Rectal smooth muscle tissue (tissue), 1 donor: ENCODE results near the gene TENM3.
"Not testable (repeated sequence)": the region's sequence is repeated elsewhere in the genome, so short reads cannot be mapped to it uniquely, and the experiment has no call there.

Experiments
- H3K27ac ChIP-seq: one replicate; pipeline ENCODE4 v1.7.0; 2013; ENCODE audit warnings: low read depth, low read length, inconsistent platforms
- H3K27me3 ChIP-seq: one replicate; pipeline ENCODE4 v1.7.0; 2013; ENCODE audit warnings: low read length; ENCODE audit not compliant: control insufficient read depth, insufficient read depth
- H3K36me3 ChIP-seq: one replicate; pipeline ENCODE4 v1.7.0; 2013; ENCODE audit warnings: low read length; ENCODE audit not compliant: control insufficient read depth, insufficient read depth
- H3K4me1 ChIP-seq: one replicate; pipeline ENCODE4 v1.7.0; 2013; ENCODE audit warnings: low read length; ENCODE audit not compliant: control insufficient read depth, insufficient read depth
- H3K4me3 ChIP-seq: one replicate; pipeline ENCODE4 v1.7.0; 2013; ENCODE audit warnings: low read length
- H3K9ac ChIP-seq: one replicate; pipeline ENCODE4 v1.7.0; 2013; ENCODE audit warnings: low read length

Gene TENM3

GRCh38 chr4:182808673-182809416 lies 565.6 kb downstream of the TENM3 start:
- H3K4me1 ChIP-seq, result no peaks in the 10 kb centered on the region
- no peaks in the 10 kb centered on the region for H3K27me3 ChIP-seq
- H3K9ac ChIP-seq, result no peak overlapping the region
- no peaks in the 10 kb centered on the region for H3K36me3 ChIP-seq
- no peak overlapping the region for H3K4me3 ChIP-seq
- no peak overlapping the region for H3K27ac ChIP-seq

GRCh38 chr4:182809417-182810102 lies 566.4 kb downstream of the TENM3 start:
- no peaks in the 10 kb centered on the region for H3K36me3 ChIP-seq
- no peak overlapping the region for H3K4me3 ChIP-seq
- no peak overlapping the region for H3K9ac ChIP-seq
- H3K27ac ChIP-seq, result no peak overlapping the region
- no peaks in the 10 kb centered on the region for H3K4me1 ChIP-seq
- no peaks in the 10 kb centered on the region for H3K27me3 ChIP-seq

- H3K36me3 ChIP-seq, result no peaks in the 10 kb centered on the region
- no peaks in the 10 kb centered on the region for H3K4me1 ChIP-seq
- H3K27ac ChIP-seq, result no peak overlapping the region
- no peak overlapping the region for H3K9ac ChIP-seq
- H3K4me3 ChIP-seq, result no peak overlapping the region
- H3K27me3 ChIP-seq, result no peaks in the 10 kb centered on the region
Measured at GRCh38 chr4:182810103-182810615, 567.0 kb downstream of the TENM3 start.

- Histone ChIP-seq H3K4me1 (no peaks in the 10 kb centered on the region), H3K27me3 (no peaks in the 10 kb centered on the region), H3K36me3 (no peaks in the 10 kb centered on the region), H3K27ac (no peak overlapping the region), H3K4me3 (no peak overlapping the region), H3K9ac (no peak overlapping the region)
Measured at GRCh38 chr4:182812916-182813315, 569.7 kb downstream of the TENM3 start.

- H3K4me3 ChIP-seq, H3K27ac ChIP-seq, H3K9ac ChIP-seq, H3K27me3 ChIP-seq, H3K4me1 ChIP-seq, H3K36me3 ChIP-seq: not testable (repeated sequence)
Measured at GRCh38 chr4:182814065-182814464, 570.9 kb downstream of the TENM3 start.

- no peaks in the 10 kb centered on the region for H3K4me1 ChIP-seq
- H3K27me3 ChIP-seq, result no peaks in the 10 kb centered on the region
- no peak overlapping the region for H3K27ac ChIP-seq
- no peak overlapping the region for H3K9ac ChIP-seq
- no peak overlapping the region for H3K4me3 ChIP-seq
- no peaks in the 10 kb centered on the region for H3K36me3 ChIP-seq
Measured at GRCh38 chr4:182818926-182819730, 575.9 kb downstream of the TENM3 start.

- no peak overlapping the region for H3K27ac ChIP-seq
- no peaks in the 10 kb centered on the region for H3K27me3 ChIP-seq
- H3K4me1 ChIP-seq, result no peaks in the 10 kb centered on the region
- H3K9ac ChIP-seq, result no peak overlapping the region
- H3K4me3 ChIP-seq, result no peak overlapping the region
- no peaks in the 10 kb centered on the region for H3K36me3 ChIP-seq
Measured at GRCh38 chr4:182819751-182820150, 576.5 kb downstream of the TENM3 start.

GRCh38 chr4:182822554-182822953 lies 579.4 kb downstream of the TENM3 start:
- H3K4me3 ChIP-seq, result no peak overlapping the region
- no peak overlapping the region for H3K27ac ChIP-seq
- no peak overlapping the region for H3K9ac ChIP-seq
- no peaks in the 10 kb centered on the region for H3K27me3 ChIP-seq
- no peaks in the 10 kb centered on the region for H3K4me1 ChIP-seq
- no peaks in the 10 kb centered on the region for H3K36me3 ChIP-seq

GRCh38 chr4:182823576-182823975 lies 580.4 kb downstream of the TENM3 start:
- Histone ChIP-seq H3K9ac (no peak overlapping the region), H3K27me3 (no peaks in the 10 kb centered on the region), H3K4me1 (no peaks in the 10 kb centered on the region), H3K27ac (no peak overlapping the region), H3K4me3 (no peak overlapping the region), H3K36me3 (no peaks in the 10 kb centered on the region)

GRCh38 chr4:182825003-182825402 lies 581.8 kb downstream of the TENM3 start:
- H3K9ac ChIP-seq, result no peak overlapping the region
- no peak overlapping the region for H3K4me3 ChIP-seq
- no peaks in the 10 kb centered on the region for H3K27me3 ChIP-seq
- H3K27ac ChIP-seq, result no peak overlapping the region
- H3K4me1 ChIP-seq, result no peaks in the 10 kb centered on the region
- no peaks in the 10 kb centered on the region for H3K36me3 ChIP-seq

- no peaks in the 10 kb centered on the region for H3K36me3 ChIP-seq
- H3K4me1 ChIP-seq, result no peaks in the 10 kb centered on the region
- no peak overlapping the region for H3K27ac ChIP-seq
- no peaks in the 10 kb centered on the region for H3K27me3 ChIP-seq
- H3K9ac ChIP-seq, result no peak overlapping the region
- H3K4me3 ChIP-seq, result no peak overlapping the region
Measured at GRCh38 chr4:182825786-182826185, 582.6 kb downstream of the TENM3 start.

GRCh38 chr4:182826391-182826790 lies 583.2 kb downstream of the TENM3 start:
- no peak overlapping the region for H3K9ac ChIP-seq
- no peaks in the 10 kb centered on the region for H3K36me3 ChIP-seq
- no peak overlapping the region for H3K27ac ChIP-seq
- H3K4me3 ChIP-seq, result no peak overlapping the region
- no peaks in the 10 kb centered on the region for H3K27me3 ChIP-seq
- H3K4me1 ChIP-seq, result no peaks in the 10 kb centered on the region
